Measurements from ENCODE around the gene FAM181B. TPM values are rescaled to one million over a fixed set of nuclear protein-coding genes. Genes with fewer than 3 reads are reported as not detected.
A peak's percentile ranks its signal among the peaks of the same experiment; 100 is the strongest.

The FAM181B gene
- total RNA-seq, result 1 to 10 TPM; 1.0 to 5.9 TPM

DNA sequence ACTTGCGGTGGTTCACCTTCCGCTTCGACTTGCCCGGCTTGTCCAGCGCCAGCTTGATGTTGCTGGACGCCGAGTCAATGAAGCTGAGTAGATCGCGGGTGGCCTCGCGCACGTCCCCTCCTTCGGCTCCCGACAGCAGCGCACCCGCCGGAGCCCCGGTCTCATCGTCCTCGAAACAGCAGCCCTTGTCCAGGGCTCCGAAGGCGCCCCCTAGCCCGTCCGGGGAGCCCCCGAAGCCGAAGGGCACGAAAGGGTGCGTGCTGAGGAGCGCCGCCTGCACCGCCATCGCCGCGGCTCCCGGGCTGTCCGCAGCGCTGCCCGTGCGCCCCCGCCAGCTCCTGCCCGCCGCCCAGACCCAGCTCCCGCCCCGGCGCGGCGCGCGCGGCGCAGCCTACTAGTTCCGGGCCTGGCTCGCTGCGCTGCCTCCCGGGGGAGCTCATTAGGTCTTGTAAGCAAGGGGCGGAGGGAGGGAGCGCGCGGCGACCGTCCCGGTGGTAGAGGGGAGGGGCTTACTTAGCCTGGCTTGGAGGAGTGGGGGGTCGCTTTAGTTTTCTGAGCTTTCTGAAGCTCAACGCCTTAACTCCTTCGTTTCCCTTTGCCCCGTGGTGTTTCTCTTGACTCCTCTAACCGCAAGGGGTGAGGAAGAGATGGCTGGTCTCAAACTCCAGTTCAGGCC, at the start of gene FAM181B:
Gene FAM181B (minus strand): TSS at position 421 of the 676 bp plus-strand sequence. CDS start 135 bp downstream, at position 286.
- peaks cover 7% of the 10 kb centered on the region for H3K4me1 ChIP-seq
- WGBS, 2 donors, result 1 to 14% methylated on average over 6 to 65 of the region's 67 CpGs
- no peaks in the 10 kb centered on the region for H3K9me3 ChIP-seq
- H3K4me3 ChIP-seq, result peak within 1 kb of the TSS; percentile 14 to 51
- peak; percentile 58 to 82 (median 69) for DNase-seq
- H3K27me3 ChIP-seq, result no peaks in the 10 kb centered on the region
- intact Hi-C loops (cut with DNase I), result no loop called here
- H3K27ac ChIP-seq, result peak within 1 kb of the TSS in 3 of 4 donors; percentile 6 to 72 (median 64)
- peak; percentile 84 for ATAC-seq
- H3K36me3 ChIP-seq (replicated peaks in 1 of 2; ENCODE audit: insufficient read depth in 1 of 2, low read depth in 2 of 2), result no peaks in the 10 kb centered on the region
- TF ChIP-seq, protein P1, sequence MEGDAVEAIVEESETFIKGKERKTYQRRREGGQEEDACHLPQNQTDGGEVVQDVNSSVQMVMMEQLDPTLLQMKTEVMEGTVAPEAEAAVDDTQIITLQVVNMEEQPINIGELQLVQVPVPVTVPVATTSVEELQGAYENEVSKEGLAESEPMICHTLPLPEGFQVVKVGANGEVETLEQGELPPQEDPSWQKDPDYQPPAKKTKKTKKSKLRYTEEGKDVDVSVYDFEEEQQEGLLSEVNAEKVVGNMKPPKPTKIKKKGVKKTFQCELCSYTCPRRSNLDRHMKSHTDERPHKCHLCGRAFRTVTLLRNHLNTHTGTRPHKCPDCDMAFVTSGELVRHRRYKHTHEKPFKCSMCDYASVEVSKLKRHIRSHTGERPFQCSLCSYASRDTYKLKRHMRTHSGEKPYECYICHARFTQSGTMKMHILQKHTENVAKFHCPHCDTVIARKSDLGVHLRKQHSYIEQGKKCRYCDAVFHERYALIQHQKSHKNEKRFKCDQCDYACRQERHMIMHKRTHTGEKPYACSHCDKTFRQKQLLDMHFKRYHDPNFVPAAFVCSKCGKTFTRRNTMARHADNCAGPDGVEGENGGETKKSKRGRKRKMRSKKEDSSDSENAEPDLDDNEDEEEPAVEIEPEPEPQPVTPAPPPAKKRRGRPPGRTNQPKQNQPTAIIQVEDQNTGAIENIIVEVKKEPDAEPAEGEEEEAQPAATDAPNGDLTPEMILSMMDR (IDR thresholded peaks at IDR 0.05), result peak in 1 of 7 experiments; percentile 9
- peak; percentile 18 to 43 (median 37) for TF ChIP-seq POLR2A (IDR thresholded peaks at IDR 0.05)

DNA sequence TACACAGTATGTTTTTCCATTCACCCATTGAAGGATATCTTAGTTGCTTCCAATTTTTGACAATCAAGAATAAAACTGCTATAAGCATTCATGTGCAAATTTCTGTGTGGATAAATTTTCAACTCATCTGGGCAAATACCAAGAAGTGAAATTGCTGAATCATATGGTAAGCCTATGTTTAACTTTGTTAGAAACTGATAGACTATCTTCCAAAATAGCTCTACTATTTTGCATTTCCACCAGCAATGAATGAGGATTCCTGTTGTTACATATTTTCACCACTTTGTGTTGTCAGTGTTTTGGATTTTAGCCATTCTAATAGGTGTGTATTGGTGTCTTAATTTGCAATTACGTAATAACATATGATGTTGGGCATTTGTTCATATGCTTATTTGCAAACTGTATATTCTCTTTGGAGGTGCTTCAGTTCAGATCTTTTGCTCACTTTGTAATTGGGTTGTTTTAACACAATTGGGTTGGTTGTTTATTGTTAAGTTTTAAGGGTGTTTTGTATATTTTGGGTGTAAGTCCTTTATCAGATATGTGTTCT, 49.2 kb upstream of the FAM181B start:
- intact Hi-C loops (cut with DNase I), result no loop called here
- Histone ChIP-seq H3K4me3 (no peak overlapping the region), H3K27me3 (no peaks in the 10 kb centered on the region), H3K9me3 (no peaks in the 10 kb centered on the region), H3K36me3 (replicated peaks in 1 of 2; ENCODE audit: insufficient read depth in 1 of 2, low read depth in 2 of 2) (no peaks in the 10 kb centered on the region), H3K4me1 (no peaks in the 10 kb centered on the region), H3K27ac (no peak overlapping the region)
- WGBS, 2 donors, result 78 to 91% methylated on average over 1 of the region's 1 CpG
- TF ChIP-seq POLR2A (IDR thresholded peaks at IDR 0.05), result no peak
- TF ChIP-seq, protein P1 (IDR thresholded peaks at IDR 0.05), result no peak
- no peak for DNase-seq
- ATAC-seq, result no peak

DNA sequence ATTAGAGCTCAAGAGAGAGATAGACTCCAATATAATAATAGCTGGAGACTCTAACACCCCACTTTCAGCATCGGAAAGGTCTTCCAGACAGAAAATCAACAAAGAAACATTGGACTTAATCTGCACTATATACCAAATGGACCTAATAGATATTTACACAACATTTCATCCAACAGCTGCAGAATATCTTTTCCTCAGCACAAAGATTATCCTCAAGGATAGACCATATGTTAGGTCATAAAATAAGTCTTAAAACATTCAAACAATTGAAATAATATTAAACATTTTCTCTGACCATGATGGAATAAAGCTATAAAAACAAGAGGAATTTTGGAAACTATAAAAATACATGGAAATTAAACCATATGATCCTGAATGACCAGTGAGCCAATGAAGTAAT, 45.1 kb upstream of the FAM181B start:
- Histone ChIP-seq H3K4me1 (no peaks in the 10 kb centered on the region), H3K9me3 (peaks cover 0 to 10% (median 0%) of the 10 kb centered on the region in 3 donors), H3K36me3 (replicated peaks in 1 of 2; ENCODE audit: insufficient read depth in 1 of 2, low read depth in 2 of 2) (no peaks in the 10 kb centered on the region), H3K4me3 (no peak overlapping the region), H3K27ac (no peak overlapping the region), H3K27me3 (no peaks in the 10 kb centered on the region)
- DNase-seq (no peak), ATAC-seq (no peak)
- TF ChIP-seq, protein P1 (IDR thresholded peaks at IDR 0.05), result no peak
- no peak for TF ChIP-seq POLR2A (IDR thresholded peaks at IDR 0.05)
- 73 to 94% methylated on average over 1 of the region's 1 CpG for WGBS, 2 donors
- intact Hi-C loops (cut with DNase I), result no loop called here

DNA sequence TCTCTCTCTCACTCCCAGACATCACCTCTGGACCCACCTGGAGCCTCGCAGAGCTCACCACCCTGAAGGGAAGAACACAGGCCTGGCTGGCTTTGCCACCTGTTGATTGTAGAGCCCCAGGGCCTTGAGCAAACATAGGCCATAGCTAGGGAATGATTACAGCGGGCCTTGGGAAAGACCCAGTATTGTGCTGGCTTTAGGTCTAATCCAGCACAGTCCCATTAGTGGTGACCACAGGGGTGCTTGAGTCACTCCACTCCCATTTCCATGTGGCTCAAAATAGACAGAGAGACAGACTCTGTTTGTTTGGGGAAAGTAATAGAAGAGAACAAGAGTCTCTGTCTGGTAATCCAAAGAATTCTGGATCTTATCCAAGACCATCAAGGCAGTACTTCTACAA, 42.7 kb upstream of the FAM181B start:
- no peak for DNase-seq
- Histone ChIP-seq H3K27me3 (no peaks in the 10 kb centered on the region), H3K9me3 (peaks cover 0 to 10% (median 0%) of the 10 kb centered on the region in 3 donors), H3K27ac (no peak overlapping the region), H3K4me3 (no peak overlapping the region), H3K36me3 (replicated peaks in 1 of 2; ENCODE audit: insufficient read depth in 1 of 2, low read depth in 2 of 2) (no peaks in the 10 kb centered on the region), H3K4me1 (no peaks in the 10 kb centered on the region)
- ATAC-seq, result no peak
- TF ChIP-seq POLR2A (IDR thresholded peaks at IDR 0.05), result no peak
- intact Hi-C loops (cut with DNase I), result no loop called here
- 65 to 67% methylated on average over 2 of the region's 2 CpGs for WGBS, 2 donors

DNA sequence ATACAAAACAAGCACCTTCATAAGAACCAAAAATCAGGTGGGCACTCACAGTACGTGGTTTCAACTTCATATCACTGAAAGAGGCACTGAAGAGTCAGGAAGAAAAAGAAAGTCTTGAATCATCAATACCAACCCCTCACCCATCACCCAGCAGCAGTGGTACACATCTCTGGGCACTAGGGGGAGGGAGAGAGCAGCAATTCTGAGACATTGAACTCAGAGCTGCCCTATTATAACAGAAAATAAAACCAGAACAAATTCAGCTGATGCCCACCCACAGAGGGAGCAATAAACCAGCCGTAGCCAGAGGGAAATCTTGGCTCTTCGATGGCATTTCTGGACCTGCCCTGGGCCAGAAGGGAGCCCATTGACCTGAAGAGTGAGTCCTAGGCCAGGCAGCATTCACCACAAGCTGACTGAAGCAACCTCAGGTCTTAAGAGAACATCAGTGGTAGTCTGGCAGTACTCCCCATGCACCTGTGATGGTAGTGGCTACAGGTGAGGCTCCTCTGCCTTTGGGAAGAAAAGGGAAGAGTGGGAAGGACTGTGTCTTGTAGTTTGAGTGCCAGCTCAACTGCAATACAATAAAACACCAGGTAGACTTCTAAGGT, 42.2 kb upstream of the FAM181B start:
- Histone ChIP-seq H3K4me1 (no peaks in the 10 kb centered on the region), H3K27me3 (no peaks in the 10 kb centered on the region), H3K36me3 (replicated peaks in 1 of 2; ENCODE audit: insufficient read depth in 1 of 2, low read depth in 2 of 2) (no peaks in the 10 kb centered on the region), H3K4me3 (no peak overlapping the region), H3K9me3 (peaks cover 0 to 10% (median 0%) of the 10 kb centered on the region in 3 donors), H3K27ac (no peak overlapping the region)
- 31 to 40% methylated on average over 3 of the region's 3 CpGs for WGBS, 2 donors
- peak in 2 of 4 donors; percentile 10 to 34 for DNase-seq
- TF ChIP-seq POLR2A (IDR thresholded peaks at IDR 0.05), result no peak
- TF ChIP-seq, protein P1 (IDR thresholded peaks at IDR 0.05), result peak in 6 of 7 experiments; percentile 24 to 42 (median 35)
- no peak for ATAC-seq
- intact Hi-C loops (cut with DNase I), result no loop called here
